GM21825 (cell line): ENCODE measurements around the gene ADK.
"Not testable (repeated sequence)": the region's sequence is repeated elsewhere in the genome, so short reads cannot be mapped to it uniquely, and the experiment has no call there.

ENCODE experiments used
- ATAC-seq: cut with Tn5 transposase; IDR thresholded peaks from one replicate; pipeline ENCODE4 v1.9.1; 2021; ENCODE audit warnings: mild to moderate bottlenecking, moderate library complexity; ENCODE audit not compliant: unreplicated experiment

The ADK gene

GRCh38 chr10:74140553-74140952 is 10.5 kb upstream of the ADK start:
- no peak for ATAC-seq

- no peak for ATAC-seq
Measured at GRCh38 chr10:74145133-74145532, 5.9 kb upstream of the ADK start.

- not testable (repeated sequence) for ATAC-seq
Measured at GRCh38 chr10:74146980-74147379, 4.0 kb upstream of the ADK start.

- peak; percentile 47 for ATAC-seq
Measured at GRCh38 chr10:74150204-74150989, 624 bp upstream of the ADK start, which contains the start of gene AP3M1. AP3M1 (minus strand) TSS chr10:74150828; CDS start chr10:74138379, 12,449 bp downstream.

GRCh38 chr10:74151879-74152722 is 1.1 kb downstream of the ADK start:
- ATAC-seq: no peak

GRCh38 chr10:74153123-74153522 is 2.1 kb downstream of the ADK start:
- ATAC-seq: no peak

- ATAC-seq: no peak
Measured at GRCh38 chr10:74153676-74154075, 2.7 kb downstream of the ADK start.

GRCh38 chr10:74156919-74157289 is 5.9 kb downstream of the ADK start:
- ATAC-seq: no peak

GRCh38 chr10:74160013-74160412 is 9.0 kb downstream of the ADK start:
- no peak for ATAC-seq

GRCh38 chr10:74163319-74164068 is 12.5 kb downstream of the ADK start:
- ATAC-seq: no peak

GRCh38 chr10:74164716-74165529 is 13.9 kb downstream of the ADK start:
- ATAC-seq: no peak

GRCh38 chr10:74165530-74165901 is 14.5 kb downstream of the ADK start:
- no peak for ATAC-seq

GRCh38 chr10:74167443-74167842 is 16.4 kb downstream of the ADK start:
- ATAC-seq: no peak

- no peak for ATAC-seq
Measured at GRCh38 chr10:74171625-74172024, 20.6 kb downstream of the ADK start.

GRCh38 chr10:74174521-74174920 is 23.5 kb downstream of the ADK start:
- no peak for ATAC-seq

GRCh38 chr10:74175510-74176379 is 24.7 kb downstream of the ADK start:
- ATAC-seq: no peak

GRCh38 chr10:74176380-74177139 is 25.5 kb downstream of the ADK start:
- peak; percentile 89 for ATAC-seq

GRCh38 chr10:74177140-74177677 is 26.2 kb downstream of the ADK start:
- ATAC-seq: peak; percentile 12
